ENCODE measurements around the gene STEAP1.
"Not testable (repeated sequence)": the region's sequence is repeated elsewhere in the genome, so short reads cannot be mapped to it uniquely, and the experiment has no call there.

STEAP1 gene

GRCh38 chr7:90175667-90176066, 21.4 kb downstream of the STEAP1 start:
- DNase-seq = no peak

DNA sequence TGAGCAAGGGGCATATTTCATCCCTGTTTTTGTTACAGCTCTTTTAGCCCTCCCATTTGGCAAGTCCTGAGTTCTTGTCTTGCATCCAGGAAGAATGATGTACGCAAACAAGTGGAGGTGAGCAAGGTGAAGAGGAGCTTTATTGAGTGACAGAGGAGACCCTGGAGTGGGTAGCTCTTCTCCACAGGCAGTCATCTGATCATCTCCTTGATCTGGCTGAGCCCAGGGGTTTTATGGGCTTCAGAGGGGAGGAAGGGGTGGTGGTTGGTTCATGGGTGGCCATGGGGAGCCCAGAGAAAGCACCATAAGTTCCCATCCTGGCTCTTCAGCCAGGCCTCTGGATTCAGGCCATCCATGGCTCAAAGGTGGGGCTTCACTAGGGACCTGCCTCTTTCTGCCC, 21.9 kb downstream of the STEAP1 start:
- no peak for DNase-seq

DNA sequence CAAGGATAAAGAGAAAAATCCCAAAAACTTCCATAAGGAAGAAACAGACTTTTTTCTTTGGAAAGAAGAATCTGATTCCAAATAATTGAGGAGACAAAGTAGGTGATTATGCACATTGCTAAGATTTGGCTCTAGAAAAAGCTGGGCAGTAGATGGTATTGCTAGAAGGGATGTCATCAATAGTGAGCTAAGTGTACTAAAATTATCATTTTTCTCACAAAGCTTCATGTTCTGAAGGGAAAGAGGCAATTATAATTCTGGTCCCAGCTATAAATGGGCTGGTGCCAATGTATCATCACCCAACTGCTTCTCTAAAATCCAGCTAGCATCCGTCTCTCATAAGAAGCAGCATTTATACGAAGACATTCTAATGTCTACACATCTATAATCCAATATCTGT, 23.9 kb downstream of the STEAP1 start:
- DNase-seq = no peak

- peak; percentile 7 to 20 for DNase-seq
These were observed 24.5 kb downstream of the STEAP1 start for GRCh38 chr7:90178679-90179278.

- DNase-seq = no peak
These were observed 25.8 kb downstream of the STEAP1 start for GRCh38 chr7:90180011-90180585.

DNA sequence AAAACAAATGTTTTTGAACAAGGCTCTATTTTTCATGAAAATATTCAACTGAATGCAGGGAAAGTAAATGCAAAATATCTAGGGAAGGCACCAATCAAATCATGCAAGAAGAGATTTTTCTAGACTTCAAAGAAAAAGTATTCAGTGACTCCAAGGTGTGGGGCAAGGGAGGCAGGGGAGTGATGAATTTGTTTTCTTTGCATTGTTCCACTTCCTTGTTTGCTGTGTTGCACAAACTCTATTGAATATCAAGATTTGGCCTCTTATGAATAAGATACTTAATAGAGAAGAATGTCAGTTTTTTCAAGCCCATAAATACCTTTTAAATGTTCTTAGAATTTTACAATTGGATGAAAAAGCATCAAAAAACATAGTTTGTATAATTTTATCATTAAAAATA, 26.4 kb downstream of the STEAP1 start:
- no peak for DNase-seq

GRCh38 chr7:90181485-90181884, 27.2 kb downstream of the STEAP1 start:
- DNase-seq = no peak

- not testable (repeated sequence) for DNase-seq
These were observed 32.0 kb downstream of the STEAP1 start for GRCh38 chr7:90186290-90186689.

- DNase-seq = no peak
These were observed 33.3 kb downstream of the STEAP1 start for GRCh38 chr7:90187507-90188050.

DNA sequence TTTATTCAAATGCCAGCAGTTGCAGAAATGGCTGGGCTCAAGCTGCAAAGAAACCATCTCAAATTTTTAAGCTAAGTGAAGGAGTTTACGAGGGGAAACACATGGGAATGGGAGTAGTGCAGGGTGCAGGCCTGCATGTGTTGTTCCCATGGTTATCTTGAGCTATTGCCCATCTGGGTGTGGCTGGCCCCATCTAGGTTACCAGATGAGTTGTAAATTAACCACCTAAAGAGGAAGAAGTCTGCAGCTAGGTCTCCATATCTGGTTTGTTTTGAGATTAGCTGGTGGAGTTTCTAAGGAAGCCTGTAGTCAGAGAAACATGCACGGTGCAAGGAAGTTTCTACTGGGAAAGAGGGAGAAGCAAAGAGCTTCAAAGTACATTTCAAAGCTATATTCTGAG, 34.0 kb downstream of the STEAP1 start:
- DNase-seq = peak; percentile 22 to 36

- DNase-seq = no peak
These were observed 36.7 kb downstream of the STEAP1 start for GRCh38 chr7:90190995-90191394.

- no peak for DNase-seq
These were observed 37.4 kb downstream of the STEAP1 start for GRCh38 chr7:90191648-90192047.

DNA sequence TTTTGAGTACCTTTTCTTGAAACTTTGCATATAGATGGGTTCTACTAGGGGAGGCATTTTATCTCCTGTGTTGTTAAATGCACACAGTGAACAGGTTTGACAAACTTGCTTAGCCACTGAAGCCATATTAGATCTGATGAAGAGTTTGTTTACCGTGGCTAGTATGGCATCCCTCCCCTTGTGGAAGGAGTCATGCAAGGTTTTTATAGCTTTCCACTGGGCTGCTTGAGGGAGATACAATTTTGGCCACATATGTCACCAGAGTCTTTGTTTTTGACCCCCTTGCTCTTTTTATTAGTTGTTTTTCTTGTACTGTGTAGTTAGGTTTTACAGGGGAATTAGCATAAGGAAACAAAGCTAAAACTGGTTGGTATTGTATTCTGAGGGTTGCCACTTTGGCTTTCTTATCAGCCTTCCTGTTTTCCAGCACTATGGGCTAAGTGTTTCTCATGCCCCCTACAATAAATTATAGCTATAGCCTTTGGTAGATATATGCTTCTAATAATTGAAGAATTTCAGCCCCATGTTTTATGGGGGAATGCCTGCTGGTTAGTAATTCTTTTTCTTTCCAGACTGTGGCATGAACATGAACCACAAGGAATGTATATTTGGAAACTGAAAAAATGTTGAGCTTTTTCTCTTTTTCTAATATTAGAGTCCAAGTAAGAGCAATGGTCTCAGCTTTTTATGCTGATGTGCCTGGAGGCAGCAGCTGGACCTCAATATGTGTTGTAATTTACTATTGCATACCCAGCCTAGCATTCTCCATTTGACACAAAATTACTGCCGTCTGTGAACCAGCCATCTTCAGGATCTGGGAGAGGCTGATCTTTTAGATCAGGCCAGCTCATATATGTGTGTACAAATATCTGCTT, 38.8 kb downstream of the STEAP1 start:
- no peak for DNase-seq

- no peak for DNase-seq
These were observed 40.9 kb downstream of the STEAP1 start for GRCh38 chr7:90194911-90195809.

DNA sequence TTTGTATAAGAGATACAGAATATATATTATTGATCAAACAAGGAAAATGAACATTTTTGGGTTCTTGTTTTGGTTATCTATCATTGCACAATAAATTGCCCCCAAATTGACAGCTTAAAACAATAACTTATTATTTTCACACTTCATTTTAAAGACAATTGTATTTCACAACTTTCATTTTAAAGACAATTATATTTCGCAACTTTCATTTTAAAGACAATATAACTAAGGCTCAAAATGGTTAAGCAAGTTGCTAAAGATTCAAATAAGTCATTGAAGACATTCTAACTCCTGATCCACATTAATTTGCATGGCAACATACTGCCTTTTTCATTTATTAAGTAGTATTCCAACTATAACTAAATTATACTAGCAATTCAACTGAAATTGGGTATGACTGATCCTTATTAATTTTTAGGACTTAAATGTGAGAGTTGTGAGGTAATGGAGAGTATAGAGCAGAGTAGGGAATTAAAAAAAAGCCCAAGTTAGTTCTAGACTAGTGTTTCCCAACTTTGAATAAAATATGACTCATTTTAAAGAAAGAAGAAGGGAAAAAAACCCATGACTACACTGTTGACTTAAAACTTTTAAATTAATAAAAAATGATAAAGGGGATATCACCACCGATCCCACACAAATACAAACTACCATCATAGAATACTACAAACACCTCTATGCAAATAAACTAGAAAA, 47.4 kb downstream of the STEAP1 start:
- no peak for DNase-seq

GRCh38 chr7:90207956-90208355, 53.7 kb downstream of the STEAP1 start:
- DNase-seq = no peak

GRCh38 chr7:90209776-90210175, 55.5 kb downstream of the STEAP1 start:
- DNase-seq = no peak

DNA sequence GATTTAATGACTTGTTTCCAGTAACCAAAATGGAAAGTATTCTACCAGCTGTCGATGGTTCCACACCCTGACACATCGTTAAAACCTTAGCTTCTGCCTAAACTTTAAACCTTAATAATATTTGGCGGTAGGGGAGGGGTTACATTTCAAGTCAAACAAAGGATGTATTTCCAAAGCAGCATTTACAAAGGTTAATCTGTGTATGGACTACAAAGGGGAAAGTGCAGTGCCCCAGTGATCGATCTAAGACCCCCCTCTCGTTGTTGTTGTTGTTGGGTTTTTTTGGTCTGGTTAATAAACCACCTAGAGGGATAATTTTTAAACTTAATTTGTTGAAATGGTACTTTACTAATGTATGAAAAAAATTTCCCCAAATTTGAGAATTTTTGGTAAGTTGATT, 56.2 kb downstream of the STEAP1 start:
- no peak for DNase-seq

DNA sequence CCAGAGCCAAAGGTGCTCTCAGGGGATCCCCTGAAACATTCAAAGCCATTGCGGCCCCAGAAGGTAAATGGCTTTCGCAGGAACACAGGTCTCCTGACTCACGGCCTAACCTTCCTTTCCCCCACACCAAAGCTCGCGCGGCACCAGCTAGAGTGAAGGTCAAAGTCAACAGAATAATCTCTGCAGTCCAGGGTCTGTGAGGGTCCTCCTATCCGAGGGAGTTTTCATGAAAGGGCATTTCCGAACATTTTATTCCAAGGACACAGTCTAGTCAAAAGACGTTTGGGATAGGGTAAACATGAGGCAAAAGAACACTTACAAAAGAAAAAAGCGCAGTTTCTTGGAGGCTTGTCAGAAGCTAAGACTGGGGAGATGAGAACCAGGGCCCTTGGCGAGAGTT, 56.7 kb downstream of the STEAP1 start:
- no peak for DNase-seq

- no peak for DNase-seq
These were observed 57.3 kb downstream of the STEAP1 start, which contains the start of gene STEAP2 for GRCh38 chr7:90211391-90212148. Gene STEAP2 (plus strand): TSS chr7:90211740. CDS start chr7:90225083, 13,343 bp downstream.

- no peak for DNase-seq
These were observed 57.9 kb downstream of the STEAP1 start for GRCh38 chr7:90212149-90212495.

Data from Kasumi-1 (cell line).